ENCODE data around the gene RBMS1. TPM values are rescaled to one million over a fixed set of nuclear protein-coding genes. Genes with fewer than 3 reads are reported as not detected.

The RBMS1 gene
- total and polyA plus RNA-seq, 12 donors = 22.6 to 77.7 (median 59.0) TPM

DNA sequence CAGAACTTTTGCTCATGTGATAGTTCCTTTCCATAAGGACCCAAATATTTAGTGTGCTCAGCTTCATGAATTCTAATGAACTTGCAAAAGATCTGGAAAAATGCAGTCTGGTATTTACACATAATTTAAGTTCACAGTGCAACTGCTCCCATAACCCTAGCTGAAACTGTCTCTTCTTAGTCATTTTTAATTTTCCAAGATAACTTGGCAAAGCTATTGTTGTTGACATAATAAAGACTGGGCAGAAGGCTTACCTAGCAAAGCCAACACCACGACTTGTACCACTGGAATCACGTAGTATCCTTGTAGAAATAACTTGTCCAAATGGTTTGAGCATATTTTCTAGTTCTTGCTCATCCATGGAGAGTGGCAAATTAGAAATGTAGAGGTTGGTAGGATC is 190.5 kb downstream of the RBMS1 start:
- H3K36me3 ChIP-seq = peaks cover 0 to 96% (median 10%) of the 10 kb centered on the region in 9 donors
- H3K4me1 ChIP-seq = peaks cover 3 to 78% (median 48%) of the 10 kb centered on the region in 9 donors
- H3K9me3 ChIP-seq = no peaks in the 10 kb centered on the region
- no peaks in the 10 kb centered on the region for H3K27me3 ChIP-seq
- no peak for ATAC-seq
- no peak for DNase-seq
- WGBS, 2 donors = 43 to 57% methylated on average over 2 of the region's 2 CpGs
- TF ChIP-seq, protein P1, sequence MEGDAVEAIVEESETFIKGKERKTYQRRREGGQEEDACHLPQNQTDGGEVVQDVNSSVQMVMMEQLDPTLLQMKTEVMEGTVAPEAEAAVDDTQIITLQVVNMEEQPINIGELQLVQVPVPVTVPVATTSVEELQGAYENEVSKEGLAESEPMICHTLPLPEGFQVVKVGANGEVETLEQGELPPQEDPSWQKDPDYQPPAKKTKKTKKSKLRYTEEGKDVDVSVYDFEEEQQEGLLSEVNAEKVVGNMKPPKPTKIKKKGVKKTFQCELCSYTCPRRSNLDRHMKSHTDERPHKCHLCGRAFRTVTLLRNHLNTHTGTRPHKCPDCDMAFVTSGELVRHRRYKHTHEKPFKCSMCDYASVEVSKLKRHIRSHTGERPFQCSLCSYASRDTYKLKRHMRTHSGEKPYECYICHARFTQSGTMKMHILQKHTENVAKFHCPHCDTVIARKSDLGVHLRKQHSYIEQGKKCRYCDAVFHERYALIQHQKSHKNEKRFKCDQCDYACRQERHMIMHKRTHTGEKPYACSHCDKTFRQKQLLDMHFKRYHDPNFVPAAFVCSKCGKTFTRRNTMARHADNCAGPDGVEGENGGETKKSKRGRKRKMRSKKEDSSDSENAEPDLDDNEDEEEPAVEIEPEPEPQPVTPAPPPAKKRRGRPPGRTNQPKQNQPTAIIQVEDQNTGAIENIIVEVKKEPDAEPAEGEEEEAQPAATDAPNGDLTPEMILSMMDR (IDR thresholded peaks at IDR 0.05) = no peak
- intact Hi-C loops (cut with DNase I) = no loop called here
- H3K27ac ChIP-seq = peak overlapping the region in 8 of 10 donors; percentile 8 to 62 (median 55)
- H3K4me3 ChIP-seq = no peak overlapping the region

DNA sequence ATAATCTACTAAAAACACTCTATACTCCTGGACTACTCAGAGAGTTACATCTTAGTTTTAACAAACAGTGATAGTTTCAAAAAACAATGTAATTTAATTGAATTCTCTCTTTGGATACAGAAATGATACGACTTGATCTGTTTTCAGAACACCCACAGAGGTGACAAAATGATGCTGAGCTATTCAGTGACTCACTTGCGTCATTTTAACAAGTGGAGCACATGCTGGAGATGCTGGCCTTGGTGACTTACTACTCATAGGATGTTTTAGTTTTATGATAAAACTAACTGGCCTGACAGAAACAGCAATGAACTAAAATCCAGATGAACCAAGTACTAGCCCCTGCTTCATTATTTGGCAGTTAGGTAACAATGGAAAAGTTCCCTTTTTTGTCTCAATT is 192.2 kb downstream of the RBMS1 start:
- TF ChIP-seq, protein P1 (IDR thresholded peaks at IDR 0.05) = no peak
- 72 to 74% methylated on average over 2 of the region's 2 CpGs for WGBS, 2 donors
- no peak overlapping the region for H3K4me3 ChIP-seq
- H3K27me3 ChIP-seq = no peaks in the 10 kb centered on the region
- intact Hi-C loops (cut with DNase I) = no loop called here
- H3K36me3 ChIP-seq = peaks cover 0 to 97% (median 14%) of the 10 kb centered on the region in 9 donors
- no peak for DNase-seq
- H3K27ac ChIP-seq = peak overlapping the region in 1 of 10 donors; percentile 9
- no peaks in the 10 kb centered on the region for H3K9me3 ChIP-seq
- no peak for ATAC-seq
- H3K4me1 ChIP-seq = peaks cover 3 to 66% (median 43%) of the 10 kb centered on the region in 9 donors

DNA sequence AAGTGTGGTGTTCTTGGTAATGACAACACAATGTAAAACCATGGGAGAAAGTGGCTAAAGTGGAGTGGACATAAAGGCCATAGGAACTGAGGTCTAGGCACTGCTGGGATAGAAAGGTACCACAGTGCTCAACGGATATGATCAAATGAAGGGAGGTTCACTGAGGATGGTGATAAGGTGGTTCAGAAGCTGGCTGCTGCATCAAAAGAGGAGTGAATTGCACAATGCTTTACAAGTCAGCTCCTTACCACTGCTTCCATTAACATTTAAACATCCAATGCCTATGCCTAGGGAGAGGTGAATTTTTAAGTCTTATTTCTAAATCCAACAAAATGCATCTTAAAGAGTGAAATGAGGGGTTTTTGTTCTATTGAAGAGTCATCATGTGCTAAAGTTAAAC is 193.4 kb downstream of the RBMS1 start:
- intact Hi-C loops (cut with DNase I) = no loop called here
- Histone ChIP-seq H3K27me3 (no peaks in the 10 kb centered on the region), H3K36me3 (peaks cover 0 to 97% (median 14%) of the 10 kb centered on the region in 9 donors), H3K4me3 (no peak overlapping the region), H3K9me3 (no peaks in the 10 kb centered on the region), H3K4me1 (peaks cover 3 to 68% (median 53%) of the 10 kb centered on the region in 9 donors), H3K27ac (peak overlapping the region in 3 of 10 donors; percentile 29 to 60 (median 45))
- ATAC-seq (no peak), DNase-seq (no peak)
- TF ChIP-seq, protein P1 (IDR thresholded peaks at IDR 0.05) = no peak
- WGBS, 2 donors = 76 to 78% methylated on average over 1 of the region's 1 CpG

DNA sequence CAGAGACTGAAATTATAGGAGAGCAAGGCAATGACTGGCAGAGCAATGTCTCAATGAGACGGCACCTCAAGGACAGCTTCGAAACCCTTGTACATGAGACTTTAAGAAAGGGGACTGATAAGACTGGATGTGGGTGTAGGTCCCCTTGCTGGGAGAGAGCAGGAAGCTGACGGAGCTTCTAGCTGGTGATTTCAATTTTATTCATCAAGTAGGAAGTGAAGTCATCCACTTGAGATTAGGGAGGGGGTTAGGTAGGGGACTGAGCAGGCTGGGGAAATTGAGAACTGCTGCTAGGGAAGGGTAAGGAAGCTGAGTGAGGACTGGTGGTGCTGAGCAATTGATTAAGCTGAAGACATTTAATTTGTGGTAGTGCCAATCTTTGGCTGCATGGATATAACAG is 194.1 kb downstream of the RBMS1 start:
- H3K4me3 ChIP-seq = no peak overlapping the region
- TF ChIP-seq, protein P1 (IDR thresholded peaks at IDR 0.05) = no peak
- peaks cover 3 to 72% (median 60%) of the 10 kb centered on the region in 9 donors for H3K4me1 ChIP-seq
- H3K36me3 ChIP-seq = peaks cover 0 to 94% (median 14%) of the 10 kb centered on the region in 9 donors
- H3K27ac ChIP-seq = peak overlapping the region in 4 of 10 donors; percentile 12 to 60 (median 37)
- ATAC-seq = peak in 6 of 8 donors; percentile 11 to 64 (median 34)
- H3K27me3 ChIP-seq = no peaks in the 10 kb centered on the region
- no peaks in the 10 kb centered on the region for H3K9me3 ChIP-seq
- intact Hi-C loops (cut with DNase I) = loop anchor here in 1 of 10 donors (10.0 kb wide), 1 partner anchor 675 kb away; no protein-coding TSS in a partner anchor
- no peak for DNase-seq
- 49 to 68% methylated on average over 3 of the region's 3 CpGs for WGBS, 2 donors
